Panc1 (cell line): Measurements from ENCODE around the gene ABTB2.

Experiments used
- POLR2AphosphoS5 ChIP-seq: IDR thresholded peaks from 2 replicates; pipeline ENCODE4 v1.6.1; 2012; ENCODE audit warnings: mild to moderate bottlenecking, low read depth, low read length, moderate library complexity
- SIN3A ChIP-seq: IDR thresholded peaks from 2 replicates; pipeline ENCODE4 v1.6.1; 2012; ENCODE audit warnings: low read depth, mild to moderate bottlenecking, low read length, moderate library complexity, borderline replicate concordance; ENCODE audit not compliant: insufficient read depth
- TF ChIP-seq, protein P1 (sequence below): fragments of 450-650 bp; IDR thresholded peaks from 2 replicates; pipeline ENCODE4 v1.5.1; 2017; ENCODE audit warnings: mild to moderate bottlenecking

DNA sequence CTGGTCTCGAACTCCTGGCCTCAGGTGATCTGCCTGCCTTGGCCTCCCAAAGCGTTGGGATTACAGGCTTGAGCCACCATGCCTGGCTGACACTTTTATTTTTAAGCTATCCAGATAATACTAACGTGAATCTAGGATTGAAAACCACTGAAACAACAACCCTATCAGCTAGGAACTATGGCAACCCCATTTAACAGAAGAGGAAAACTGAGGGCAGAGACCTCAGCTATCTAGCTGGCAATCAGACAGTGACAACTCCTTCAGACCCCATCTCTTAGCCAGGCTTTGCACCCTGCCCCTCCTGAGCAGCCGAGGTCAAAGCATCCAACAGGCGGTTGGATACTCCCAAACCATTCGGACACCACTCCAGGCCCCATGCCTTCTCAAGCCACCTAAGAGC is 14.1 kb downstream of the ABTB2 start:
- TF ChIP-seq, protein P1, sequence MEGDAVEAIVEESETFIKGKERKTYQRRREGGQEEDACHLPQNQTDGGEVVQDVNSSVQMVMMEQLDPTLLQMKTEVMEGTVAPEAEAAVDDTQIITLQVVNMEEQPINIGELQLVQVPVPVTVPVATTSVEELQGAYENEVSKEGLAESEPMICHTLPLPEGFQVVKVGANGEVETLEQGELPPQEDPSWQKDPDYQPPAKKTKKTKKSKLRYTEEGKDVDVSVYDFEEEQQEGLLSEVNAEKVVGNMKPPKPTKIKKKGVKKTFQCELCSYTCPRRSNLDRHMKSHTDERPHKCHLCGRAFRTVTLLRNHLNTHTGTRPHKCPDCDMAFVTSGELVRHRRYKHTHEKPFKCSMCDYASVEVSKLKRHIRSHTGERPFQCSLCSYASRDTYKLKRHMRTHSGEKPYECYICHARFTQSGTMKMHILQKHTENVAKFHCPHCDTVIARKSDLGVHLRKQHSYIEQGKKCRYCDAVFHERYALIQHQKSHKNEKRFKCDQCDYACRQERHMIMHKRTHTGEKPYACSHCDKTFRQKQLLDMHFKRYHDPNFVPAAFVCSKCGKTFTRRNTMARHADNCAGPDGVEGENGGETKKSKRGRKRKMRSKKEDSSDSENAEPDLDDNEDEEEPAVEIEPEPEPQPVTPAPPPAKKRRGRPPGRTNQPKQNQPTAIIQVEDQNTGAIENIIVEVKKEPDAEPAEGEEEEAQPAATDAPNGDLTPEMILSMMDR, result no peak
- TF ChIP-seq POLR2AphosphoS5 (no peak), SIN3A (no peak)
